HG03097 (cell line): ENCODE results near the gene PREPL.

ENCODE experiments used
- ATAC-seq: cut with Tn5 transposase; IDR thresholded peaks from one replicate; pipeline ENCODE4 v1.9.1; 2021; ENCODE audit not compliant: unreplicated experiment, low FRiP score

PREPL gene

GRCh38 chr2:44297431-44297830 is 63.9 kb downstream of the PREPL start:
- ATAC-seq: no peak

- ATAC-seq: no peak
Observed at GRCh38 chr2:44296653-44297052, 64.6 kb downstream of the PREPL start.

GRCh38 chr2:44295633-44296359 is 65.5 kb downstream of the PREPL start:
- no peak for ATAC-seq

GRCh38 chr2:44295113-44295512 is 66.2 kb downstream of the PREPL start:
- ATAC-seq: no peak

- ATAC-seq: no peak
Observed at GRCh38 chr2:44291281-44292248, 69.7 kb downstream of the PREPL start.

- ATAC-seq: no peak
Observed at GRCh38 chr2:44290261-44290660, 71.0 kb downstream of the PREPL start.

GRCh38 chr2:44286884-44287638 is 74.2 kb downstream of the PREPL start:
- ATAC-seq: no peak

- no peak for ATAC-seq
Observed at GRCh38 chr2:44286119-44286883, 75.0 kb downstream of the PREPL start.

GRCh38 chr2:44285174-44285573 is 76.1 kb downstream of the PREPL start:
- ATAC-seq: no peak

- no peak for ATAC-seq
Observed at GRCh38 chr2:44283116-44283666, 78.1 kb downstream of the PREPL start.

- no peak for ATAC-seq
Observed at GRCh38 chr2:44280869-44281268, 80.4 kb downstream of the PREPL start.

GRCh38 chr2:44277541-44277940 is 83.8 kb downstream of the PREPL start:
- ATAC-seq: no peak

- no peak for ATAC-seq
Observed at GRCh38 chr2:44275927-44276303, 85.4 kb downstream of the PREPL start.

- ATAC-seq: no peak
Observed at GRCh38 chr2:44273596-44273995, 87.7 kb downstream of the PREPL start.

GRCh38 chr2:44273076-44273475 is 88.2 kb downstream of the PREPL start:
- ATAC-seq: no peak

- no peak for ATAC-seq
Observed at GRCh38 chr2:44271296-44271695, 90.0 kb downstream of the PREPL start.

- no peak for ATAC-seq
Observed at GRCh38 chr2:44269831-44270230, 91.5 kb downstream of the PREPL start.

GRCh38 chr2:44267796-44268648 is 93.3 kb downstream of the PREPL start:
- ATAC-seq: no peak
